Suppressor macrophage treated with lipopolysaccharide for 1 hour (primary cell): ENCODE measurements around the gene YPEL1.
"Not testable (repeated sequence)": the region's sequence is repeated elsewhere in the genome, so short reads cannot be mapped to it uniquely, and the experiment has no call there.

Source experiments
- DNase-seq, 3 donors: peaks; one replicate each; pipeline ENCODE4 v3.0.0-alpha.2; 2020 to 2022

YPEL1 gene

GRCh38 chr22:21720191-21720859 lies 15.3 kb downstream of the YPEL1 start:
- not testable (repeated sequence) for DNase-seq

- DNase-seq = peak; percentile 42 to 52 (median 50)
Observed at GRCh38 chr22:21719024-21719423, 16.6 kb downstream of the YPEL1 start.

- no peak for DNase-seq
Observed at GRCh38 chr22:21718499-21718898, 17.1 kb downstream of the YPEL1 start.

GRCh38 chr22:21716395-21717122 lies 19.0 kb downstream of the YPEL1 start:
- not testable (repeated sequence) for DNase-seq

GRCh38 chr22:21714786-21715185 lies 20.8 kb downstream of the YPEL1 start:
- no peak for DNase-seq

- no peak for DNase-seq
Observed at GRCh38 chr22:21714059-21714770, 21.4 kb downstream of the YPEL1 start.

- no peak for DNase-seq
Observed at GRCh38 chr22:21713428-21714058, 22.1 kb downstream of the YPEL1 start.

GRCh38 chr22:21712751-21713427 lies 22.7 kb downstream of the YPEL1 start:
- peak; percentile 72 to 80 (median 79) for DNase-seq

GRCh38 chr22:21711851-21712250 lies 23.7 kb downstream of the YPEL1 start:
- no peak for DNase-seq

GRCh38 chr22:21710156-21710555 lies 25.4 kb downstream of the YPEL1 start:
- DNase-seq = no peak

GRCh38 chr22:21709688-21710087 lies 25.9 kb downstream of the YPEL1 start:
- no peak for DNase-seq

GRCh38 chr22:21708960-21709359 lies 26.6 kb downstream of the YPEL1 start:
- no peak for DNase-seq

- no peak for DNase-seq
Observed at GRCh38 chr22:21707677-21708076, 27.9 kb downstream of the YPEL1 start.

GRCh38 chr22:21703684-21704316 lies 31.8 kb downstream of the YPEL1 start:
- DNase-seq = no peak

- no peak for DNase-seq
Observed at GRCh38 chr22:21702700-21703683, 32.6 kb downstream of the YPEL1 start.

- DNase-seq = no peak
Observed at GRCh38 chr22:21702094-21702493, 33.5 kb downstream of the YPEL1 start.

- no peak for DNase-seq
Observed at GRCh38 chr22:21701384-21701971, 34.1 kb downstream of the YPEL1 start.

GRCh38 chr22:21700822-21701221 lies 34.8 kb downstream of the YPEL1 start:
- DNase-seq = no peak

GRCh38 chr22:21699643-21700042 lies 36.0 kb downstream of the YPEL1 start:
- no peak for DNase-seq
